Stromal cell of bone marrow (primary cell): Measurements from ENCODE around the gene SYCP1.
"Not testable (repeated sequence)": the region's sequence is repeated elsewhere in the genome, so short reads cannot be mapped to it uniquely, and the experiment has no call there.

Experiments
- DNase-seq: peaks from one replicate; pipeline ENCODE4 v3.0.0-alpha.2; 2012; ENCODE audit warnings: low read depth

Gene SYCP1

DNA sequence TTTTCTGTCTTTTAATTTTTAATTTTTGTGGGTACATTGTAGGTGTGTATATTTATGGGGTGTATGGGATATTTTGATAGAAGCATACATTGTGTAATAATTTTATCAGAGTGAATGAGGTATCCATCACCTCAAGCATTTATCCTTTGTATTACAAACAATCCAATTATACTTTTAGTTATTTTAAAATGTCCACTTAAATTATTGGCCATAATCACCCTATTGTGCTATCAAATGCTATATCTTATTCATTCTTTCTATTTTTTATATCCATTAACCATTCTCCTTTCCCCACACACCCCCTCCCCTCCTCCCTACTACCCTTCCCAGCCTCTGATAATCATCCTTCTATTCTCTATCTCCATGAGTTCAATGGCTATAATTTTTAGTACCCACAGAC lies 104.8 kb downstream of the SYCP1 start:
- DNase-seq: no peak

- no peak for DNase-seq
Measured at GRCh38 chr1:114976891-114977290, 122.2 kb downstream of the SYCP1 start.

- peak; percentile 31 for DNase-seq
Measured at GRCh38 chr1:114979278-114979891, 124.7 kb downstream of the SYCP1 start.

DNA sequence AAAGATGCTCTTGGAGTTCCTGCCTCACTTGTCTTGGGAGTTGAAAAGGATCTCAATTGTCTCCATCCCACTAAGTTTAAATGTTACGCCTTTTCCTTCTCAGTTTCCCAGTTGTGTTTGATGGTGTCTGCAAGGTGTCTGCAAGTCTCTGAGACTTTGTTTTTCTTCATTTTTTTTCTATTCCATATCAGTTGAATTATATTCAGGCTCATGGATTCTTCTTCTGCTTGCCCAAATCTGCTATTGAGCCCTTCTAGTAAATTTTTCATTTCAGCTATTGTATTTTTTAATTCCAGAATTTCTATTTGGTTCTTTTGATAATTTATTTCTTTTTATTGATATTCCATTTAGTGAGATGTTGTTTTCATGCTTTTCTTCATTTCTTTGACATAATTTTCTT lies 127.6 kb downstream of the SYCP1 start:
- no peak for DNase-seq

- DNase-seq: peak; percentile 25
Measured at GRCh38 chr1:114986286-114986685, 131.6 kb downstream of the SYCP1 start.

DNA sequence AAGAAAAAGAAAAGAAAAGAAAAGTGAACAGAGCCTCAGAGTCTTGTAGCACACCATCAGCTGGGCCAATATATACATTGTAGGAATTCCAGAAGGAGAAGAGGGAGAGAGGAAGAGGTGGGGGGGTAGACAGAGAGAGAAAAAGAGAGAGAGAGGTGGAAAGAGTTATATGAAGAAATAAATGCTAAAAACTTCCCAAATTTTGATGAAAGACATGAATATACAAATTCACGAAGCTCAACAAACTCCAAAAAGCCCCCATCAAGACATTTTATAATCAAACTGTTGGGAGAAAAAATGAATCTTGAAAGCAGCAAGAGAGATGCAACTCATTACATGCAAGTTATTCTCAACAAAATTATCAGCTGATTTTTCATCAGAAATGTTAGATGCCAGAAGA lies 133.4 kb downstream of the SYCP1 start:
- DNase-seq: no peak

- DNase-seq: no peak
Measured at GRCh38 chr1:114997510-114998289, 143.0 kb downstream of the SYCP1 start.

- DNase-seq: no peak
Measured at GRCh38 chr1:115006191-115006590, 151.5 kb downstream of the SYCP1 start.

DNA sequence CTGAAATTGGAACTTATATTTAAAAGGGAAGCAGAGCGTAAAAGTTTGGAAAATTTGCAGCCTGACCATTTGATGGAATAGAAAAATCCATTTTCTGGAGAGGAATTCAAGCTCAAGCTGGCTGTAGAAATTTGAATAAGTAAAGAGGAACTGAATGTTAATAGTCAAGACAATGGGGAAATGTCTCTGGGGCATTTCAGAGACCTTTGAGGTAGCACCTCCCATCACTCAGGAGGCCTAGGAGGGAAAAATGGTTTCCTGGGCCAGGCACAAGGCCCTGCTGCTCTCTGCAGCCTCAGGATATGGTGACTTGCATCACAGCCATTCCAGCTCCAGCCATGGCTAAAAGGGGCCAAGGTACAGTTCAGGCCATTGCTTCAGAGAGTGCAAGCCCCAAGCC lies 157.3 kb downstream of the SYCP1 start:
- no peak for DNase-seq

- DNase-seq: no peak
Measured at GRCh38 chr1:115012434-115012833, 157.8 kb downstream of the SYCP1 start.

DNA sequence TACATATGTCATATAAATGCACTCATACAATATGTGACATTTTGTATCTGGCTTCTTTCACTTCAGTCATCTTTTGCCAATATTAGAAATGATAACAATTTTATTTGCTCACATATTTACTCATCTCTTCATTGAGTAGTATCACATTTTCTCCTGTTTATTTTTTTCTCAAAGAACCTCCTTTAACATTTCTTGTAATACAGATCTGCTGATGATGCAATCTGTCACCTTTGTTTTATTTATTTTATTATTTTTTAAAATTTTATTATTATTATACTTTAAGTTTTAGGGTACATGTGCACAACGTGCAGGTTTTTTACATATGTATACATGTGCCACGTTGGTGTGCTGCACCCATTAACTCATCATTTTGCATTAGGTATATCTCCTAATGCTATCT lies 159.1 kb downstream of the SYCP1 start:
- DNase-seq: no peak

DNA sequence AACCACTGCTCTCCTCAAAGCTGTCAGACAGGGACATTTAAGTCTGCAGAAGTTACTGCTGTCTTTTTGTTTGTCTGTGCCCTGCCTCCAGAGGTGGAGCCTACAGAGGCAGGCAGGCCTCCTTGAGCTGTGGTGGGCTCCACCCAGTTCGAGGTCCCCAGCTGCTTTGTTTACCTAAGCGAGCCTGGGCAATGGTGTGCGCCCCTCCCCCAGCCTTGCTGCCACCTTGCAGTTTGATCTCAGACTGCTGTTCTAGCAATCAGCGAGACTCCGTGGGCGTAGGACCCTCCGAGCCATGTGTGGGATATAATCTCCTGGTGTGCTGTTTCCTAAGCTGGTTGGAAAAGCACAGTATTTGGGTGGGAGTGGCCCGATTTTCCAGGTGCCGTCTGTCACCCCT lies 164.9 kb downstream of the SYCP1 start:
- DNase-seq: not testable (repeated sequence)

DNA sequence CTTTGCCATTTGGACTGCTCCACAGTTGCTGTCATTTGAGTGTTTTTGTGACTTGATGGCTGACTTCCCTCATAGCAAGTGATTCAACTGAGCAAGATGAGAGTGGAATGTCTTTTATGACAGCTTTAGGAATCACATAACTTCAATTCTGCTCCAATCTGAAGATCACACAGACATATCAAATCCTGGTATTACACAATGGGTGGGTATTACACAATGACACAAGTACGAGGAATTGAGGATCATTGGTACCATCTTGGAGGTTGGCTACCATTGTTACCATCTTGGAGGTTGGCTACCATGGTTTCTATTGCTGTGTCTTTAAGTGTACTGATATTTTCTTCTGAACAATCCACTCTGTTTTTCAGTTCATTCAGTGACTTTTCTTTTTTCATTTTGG lies 166.5 kb downstream of the SYCP1 start:
- DNase-seq: no peak

DNA sequence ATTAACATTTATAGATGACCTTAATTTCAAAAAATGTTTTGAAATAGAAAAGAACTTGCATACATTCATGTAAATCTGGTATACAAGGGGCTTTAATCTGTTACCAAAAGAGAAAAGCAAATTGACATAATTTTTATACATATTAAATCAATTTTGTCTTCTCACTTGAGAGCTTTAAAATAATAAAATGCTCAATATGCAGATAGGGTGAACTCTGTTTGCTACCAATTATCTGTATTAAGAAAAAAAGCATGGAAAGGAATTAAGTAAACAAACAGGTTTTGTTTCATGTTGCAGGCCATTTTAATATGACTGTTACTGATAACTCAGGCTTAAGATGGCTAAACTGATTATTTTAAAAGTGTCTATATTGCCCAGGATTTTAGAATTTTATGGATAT lies 168.9 kb downstream of the SYCP1 start:
- no peak for DNase-seq

- DNase-seq: no peak
Measured at GRCh38 chr1:115029526-115029925, 174.9 kb downstream of the SYCP1 start, which contains the start of gene TSHB. TSS of gene TSHB (plus strand) at chr1:115029826. CDS start at chr1:115033363, 3,537 bp downstream.

GRCh38 chr1:115031595-115031994 lies 176.9 kb downstream of the SYCP1 start:
- DNase-seq: no peak

- no peak for DNase-seq
Measured at GRCh38 chr1:115035652-115036051, 181.0 kb downstream of the SYCP1 start.

DNA sequence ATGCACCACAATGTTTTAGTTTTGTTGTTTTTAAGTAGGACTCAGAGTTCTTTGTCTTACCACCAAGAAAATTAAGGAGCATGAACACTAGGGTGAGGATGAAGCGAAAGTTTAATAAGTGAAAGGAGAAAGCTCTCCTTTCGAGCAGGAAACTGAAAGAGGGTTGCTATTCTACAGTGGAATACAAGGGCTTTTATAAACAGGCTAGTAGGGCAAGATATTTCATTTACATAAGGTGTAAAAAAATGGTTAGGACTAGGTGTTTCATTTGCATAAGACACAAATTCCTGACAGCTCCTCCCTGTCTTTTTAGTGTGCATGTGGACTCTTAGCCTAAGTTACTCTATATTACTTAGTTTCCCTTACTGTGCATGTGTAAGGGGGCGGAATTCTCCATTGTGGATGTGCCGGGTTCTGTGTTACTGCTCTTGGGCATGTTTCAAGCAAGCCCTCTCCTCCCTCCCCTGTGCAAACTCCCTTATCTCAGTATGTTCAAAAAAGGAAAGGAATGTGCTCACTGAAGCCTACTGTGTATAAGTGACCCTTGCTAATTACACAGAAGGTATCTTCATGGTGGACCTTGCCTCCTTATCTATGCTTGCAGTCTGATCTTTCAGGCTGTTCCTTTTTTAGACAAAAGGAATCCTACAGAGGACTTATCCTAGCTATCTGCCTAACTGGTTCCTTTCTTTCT lies 182.3 kb downstream of the SYCP1 start:
- no peak for DNase-seq

DNA sequence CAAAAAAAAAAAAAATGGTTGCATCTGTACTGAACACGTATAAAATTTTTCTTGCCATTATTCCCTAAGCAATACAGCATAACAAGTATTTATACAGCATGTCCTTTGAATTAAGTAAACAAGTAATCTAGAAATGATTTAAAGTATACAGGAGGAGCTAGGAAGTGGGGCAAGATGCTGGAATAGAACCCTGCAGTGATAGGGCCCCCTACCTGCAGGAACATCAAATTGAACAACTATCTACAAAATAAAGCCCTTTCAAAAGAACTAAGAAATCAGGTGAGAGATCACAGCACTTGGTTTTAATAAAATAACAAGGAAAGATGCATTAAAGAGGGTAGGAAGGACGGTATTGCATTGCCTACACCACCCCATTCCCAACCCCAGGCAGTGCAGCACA lies 185.8 kb downstream of the SYCP1 start:
- no peak for DNase-seq

DNA sequence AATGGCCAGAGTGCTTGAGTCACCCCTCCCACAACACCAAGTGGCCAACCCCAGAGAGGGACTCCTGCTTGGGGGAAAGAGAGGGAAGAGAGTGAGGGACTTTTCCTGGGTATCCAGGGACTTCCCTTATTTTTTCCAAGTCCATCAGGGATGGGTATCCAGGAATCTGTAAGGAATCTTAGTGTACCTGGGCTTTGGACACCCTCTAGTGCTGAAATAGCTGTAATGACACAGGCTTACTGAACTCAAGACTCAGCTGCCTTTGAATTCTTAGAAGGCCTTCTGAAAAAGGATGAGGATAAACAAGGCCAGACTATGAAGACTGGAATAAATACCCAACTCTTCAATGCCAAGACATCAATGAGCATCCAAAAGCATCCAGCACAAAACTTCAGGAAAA lies 187.0 kb downstream of the SYCP1 start:
- DNase-seq: no peak
